D721Med (cell line): Measurements from ENCODE around the gene KRTAP2-4.
"Not testable (repeated sequence)": the region's sequence is repeated elsewhere in the genome, so short reads cannot be mapped to it uniquely, and the experiment has no call there.

Source experiments
- DNase-seq: peaks from one replicate; pipeline ENCODE4 v3.0.0; 2011; ENCODE audit warnings: low spot score; ENCODE audit not compliant: insufficient read length
- FAIRE-seq: peaks from 2 replicates; lab custom pipeline; 2011; peaks lifted over from hg19 to GRCh38; lab: Jason Lieb, UNC
- CTCF ChIP-seq: IDR thresholded peaks from 2 replicates; pipeline ENCODE4 v1.5.1; 2012; ENCODE audit warnings: mild to moderate bottlenecking, control low read depth; ENCODE audit not compliant: insufficient read depth; ENCODE audit errors: missing control alignments

Gene KRTAP2-4

GRCh38 chr17:41065829-41066624 is at the start of gene KRTAP2-4:
Gene KRTAP2-4 (minus strand): TSS chr17:41065879. CDS start chr17:41065845, 34 bp downstream.
- FAIRE-seq (no peak), DNase-seq (no peak)
- TF ChIP-seq CTCF: no peak

- no peak for TF ChIP-seq CTCF
- no peak for DNase-seq
- FAIRE-seq: no peak
These were observed 45.6 kb upstream of the KRTAP2-4 start for GRCh38 chr17:41111151-41111885.

- not testable (repeated sequence) for DNase-seq, FAIRE-seq
These were observed 43.2 kb upstream of the KRTAP2-4 start for GRCh38 chr17:41108728-41109386.

GRCh38 chr17:41107941-41108450 is 42.3 kb upstream of the KRTAP2-4 start:
- TF ChIP-seq CTCF: no peak
- no peak for FAIRE-seq

GRCh38 chr17:41105347-41105746 is 39.7 kb upstream of the KRTAP2-4 start, which contains the start of gene KRTAP4-9:
Gene KRTAP4-9 (plus strand): TSS chr17:41105389. CDS start chr17:41105389, 0 bp downstream.
- FAIRE-seq, DNase-seq: not testable (repeated sequence)

More at GRCh38 chr17:41107941-41108450, 42.3 kb upstream of the KRTAP2-4 start:
- no peak for DNase-seq

- not testable (repeated sequence) for FAIRE-seq, DNase-seq
These were observed 38.8 kb upstream of the KRTAP2-4 start for GRCh38 chr17:41104386-41105038.

- DNase-seq (no peak), FAIRE-seq (no peak)
- no peak for TF ChIP-seq CTCF
These were observed 38.2 kb upstream of the KRTAP2-4 start for GRCh38 chr17:41103896-41104295.
